GM12874 (cell line): Measurements from ENCODE around the gene CIAO3.

ENCODE experiments used
- TF ChIP-seq, protein P1 (sequence below): IDR thresholded peaks from 2 replicates; pipeline ENCODE4 v1.5.1; 2011; ENCODE audit warnings: low read depth, mild to moderate bottlenecking, control low read depth, low read length, moderate library complexity; ENCODE audit not compliant: insufficient read depth

CIAO3 gene

DNA sequence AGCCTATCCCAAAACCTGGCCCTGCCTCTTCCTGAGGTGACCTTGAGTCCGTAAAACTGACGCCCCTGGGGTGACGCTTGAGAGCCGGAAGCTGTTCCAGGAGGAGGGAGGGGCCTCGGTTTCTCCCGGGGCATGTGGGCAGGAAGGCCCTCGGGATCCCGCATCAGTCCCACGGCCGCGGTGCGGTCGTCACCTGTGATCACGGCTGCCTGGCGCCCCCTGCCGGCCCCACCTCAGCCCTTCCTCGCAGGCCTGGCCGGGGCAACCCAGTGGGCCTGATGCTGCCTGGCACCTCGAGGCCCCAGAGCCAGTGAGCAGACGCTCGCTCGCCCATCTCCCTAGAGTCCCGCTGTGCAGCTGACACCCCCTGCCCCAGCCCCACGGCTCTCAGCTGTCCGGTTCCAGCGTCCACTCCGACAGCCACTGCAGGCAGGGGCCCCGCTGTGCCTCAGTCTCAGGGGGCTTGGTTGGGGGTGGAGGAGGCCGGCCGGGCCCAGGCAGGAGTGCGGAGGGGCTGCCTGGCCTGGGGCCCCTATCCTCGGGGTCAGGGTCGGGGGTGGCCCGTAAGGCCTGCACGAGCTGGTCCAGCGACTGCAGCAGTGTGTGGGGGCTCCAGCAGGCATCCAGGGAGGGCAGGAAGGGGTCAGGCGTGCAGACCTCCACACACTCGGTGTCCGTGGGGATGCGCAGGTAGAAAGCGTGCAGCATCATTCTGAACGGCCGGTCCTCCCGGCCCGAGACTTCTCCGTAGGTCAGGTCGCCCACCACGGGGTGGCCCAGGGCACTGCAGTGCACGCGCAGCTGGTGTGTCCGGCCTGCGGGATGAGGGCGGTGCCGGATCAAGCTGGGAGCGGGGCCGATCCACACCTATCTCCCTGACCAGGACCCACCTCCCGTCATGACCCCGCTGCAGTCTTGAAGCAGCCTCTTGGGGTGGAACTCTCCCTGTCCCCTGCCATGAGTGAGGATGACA lies 45.1 kb upstream of the CIAO3 start:
- TF ChIP-seq, protein P1, sequence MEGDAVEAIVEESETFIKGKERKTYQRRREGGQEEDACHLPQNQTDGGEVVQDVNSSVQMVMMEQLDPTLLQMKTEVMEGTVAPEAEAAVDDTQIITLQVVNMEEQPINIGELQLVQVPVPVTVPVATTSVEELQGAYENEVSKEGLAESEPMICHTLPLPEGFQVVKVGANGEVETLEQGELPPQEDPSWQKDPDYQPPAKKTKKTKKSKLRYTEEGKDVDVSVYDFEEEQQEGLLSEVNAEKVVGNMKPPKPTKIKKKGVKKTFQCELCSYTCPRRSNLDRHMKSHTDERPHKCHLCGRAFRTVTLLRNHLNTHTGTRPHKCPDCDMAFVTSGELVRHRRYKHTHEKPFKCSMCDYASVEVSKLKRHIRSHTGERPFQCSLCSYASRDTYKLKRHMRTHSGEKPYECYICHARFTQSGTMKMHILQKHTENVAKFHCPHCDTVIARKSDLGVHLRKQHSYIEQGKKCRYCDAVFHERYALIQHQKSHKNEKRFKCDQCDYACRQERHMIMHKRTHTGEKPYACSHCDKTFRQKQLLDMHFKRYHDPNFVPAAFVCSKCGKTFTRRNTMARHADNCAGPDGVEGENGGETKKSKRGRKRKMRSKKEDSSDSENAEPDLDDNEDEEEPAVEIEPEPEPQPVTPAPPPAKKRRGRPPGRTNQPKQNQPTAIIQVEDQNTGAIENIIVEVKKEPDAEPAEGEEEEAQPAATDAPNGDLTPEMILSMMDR: peak; percentile 90

DNA sequence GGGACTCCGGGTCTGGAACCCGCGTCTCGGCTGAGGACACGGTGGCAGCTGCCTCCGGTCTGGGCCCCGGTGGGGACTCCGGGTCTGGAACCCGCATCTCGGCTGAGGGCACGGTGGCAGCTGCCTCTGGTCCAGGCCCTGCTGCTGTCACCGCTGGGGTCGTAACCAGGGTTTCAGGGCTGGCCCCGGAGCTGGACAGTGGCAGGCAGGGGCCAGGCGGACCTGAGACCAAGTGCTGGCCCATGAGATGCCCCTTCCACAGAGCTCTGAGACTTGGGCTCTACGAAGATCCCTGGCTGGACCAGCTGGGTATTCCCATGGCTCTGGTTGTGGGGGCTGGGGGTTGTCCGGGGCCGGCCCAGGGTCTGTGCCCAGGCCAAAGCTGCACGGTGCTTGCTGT lies 43.6 kb upstream of the CIAO3 start:
- TF ChIP-seq, protein P1: no peak

DNA sequence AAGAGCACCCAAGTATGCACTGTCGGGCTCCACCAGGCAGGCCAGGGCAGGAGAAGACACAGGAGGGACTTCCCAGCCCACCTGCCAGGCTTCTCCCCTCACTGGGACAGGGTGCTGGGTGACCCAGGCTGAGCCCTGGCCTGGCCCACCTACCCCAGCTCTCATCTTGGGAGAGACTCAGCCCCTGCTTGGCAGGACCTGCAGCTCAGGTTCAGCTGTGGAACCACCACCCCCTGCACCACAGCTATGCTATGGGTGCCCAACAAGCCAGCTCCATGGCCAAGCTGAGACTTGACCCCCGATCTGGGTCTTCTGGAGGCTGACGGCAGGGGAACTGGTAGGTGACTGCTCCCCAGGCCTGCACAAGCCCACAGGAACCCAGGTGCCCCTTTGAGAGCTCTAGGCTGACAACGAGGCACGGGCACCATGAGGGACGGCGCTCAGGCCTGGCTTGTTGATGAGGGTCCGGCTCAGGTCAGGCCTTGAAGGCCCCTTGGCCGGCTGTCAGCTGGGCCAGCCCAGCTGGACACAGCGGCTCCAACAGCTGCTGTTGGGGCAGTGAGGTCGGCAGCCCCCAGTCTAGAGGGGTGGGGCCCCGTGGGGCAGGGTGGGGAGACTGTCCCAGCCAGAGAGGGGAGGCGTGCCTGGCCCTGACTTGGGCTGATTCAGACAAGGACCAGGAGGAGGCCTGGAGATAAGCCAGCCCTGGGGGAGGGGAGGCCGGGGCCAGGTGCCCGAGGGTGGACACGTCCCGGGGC lies 42.8 kb upstream of the CIAO3 start:
- TF ChIP-seq, protein P1: no peak

DNA sequence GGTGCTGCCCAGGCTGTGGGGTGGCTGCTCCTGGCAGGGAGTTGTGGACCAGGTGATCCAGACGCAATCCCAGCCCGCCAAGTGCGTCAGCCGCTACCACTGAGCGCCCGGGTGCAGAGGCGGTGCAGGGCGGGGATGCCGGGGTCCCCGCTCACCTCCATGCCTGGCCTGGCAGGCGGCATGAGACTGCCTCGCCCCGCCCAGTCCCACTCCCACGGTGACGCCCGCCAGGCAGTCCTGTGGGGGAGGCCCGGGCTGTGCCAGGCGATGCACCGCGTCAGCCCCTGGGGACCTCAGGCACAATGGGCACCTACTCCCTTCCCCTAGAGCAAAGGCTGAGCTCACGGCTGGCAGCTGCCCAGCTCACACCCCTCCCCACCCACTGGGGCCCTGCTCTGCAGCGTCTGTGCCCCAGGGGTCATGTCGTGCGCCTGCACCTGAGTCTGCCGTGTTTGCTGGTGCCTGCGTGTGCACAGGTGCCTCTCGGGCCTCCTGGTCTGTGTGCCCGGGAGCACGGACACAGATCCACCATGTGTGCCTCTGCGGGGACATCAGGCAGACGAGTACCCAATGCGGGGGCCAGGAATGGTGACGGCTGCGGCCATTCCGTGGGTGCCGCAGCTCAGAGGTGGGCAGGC lies 42.1 kb upstream of the CIAO3 start:
- TF ChIP-seq, protein P1: no peak

DNA sequence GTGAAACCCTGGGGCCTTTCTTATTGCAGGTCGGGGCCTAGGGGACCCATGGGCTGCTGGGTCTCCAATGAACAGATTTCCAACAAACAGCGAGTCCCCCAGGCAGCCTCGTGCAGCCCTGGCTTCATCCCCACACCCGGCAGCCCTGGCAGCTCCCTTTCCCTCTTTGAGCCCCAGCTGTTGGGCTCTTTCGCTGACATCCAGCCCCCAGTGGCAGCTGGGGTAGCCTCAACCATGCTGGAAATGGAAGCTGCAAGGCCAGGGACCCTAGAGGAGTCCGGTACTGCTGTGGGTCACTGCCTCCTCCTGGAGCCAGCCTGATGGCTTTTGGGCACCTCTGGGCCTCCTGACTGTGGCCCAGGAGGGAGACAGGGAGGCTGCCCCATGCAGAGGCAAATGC lies 41.5 kb upstream of the CIAO3 start:
- TF ChIP-seq, protein P1: no peak

DNA sequence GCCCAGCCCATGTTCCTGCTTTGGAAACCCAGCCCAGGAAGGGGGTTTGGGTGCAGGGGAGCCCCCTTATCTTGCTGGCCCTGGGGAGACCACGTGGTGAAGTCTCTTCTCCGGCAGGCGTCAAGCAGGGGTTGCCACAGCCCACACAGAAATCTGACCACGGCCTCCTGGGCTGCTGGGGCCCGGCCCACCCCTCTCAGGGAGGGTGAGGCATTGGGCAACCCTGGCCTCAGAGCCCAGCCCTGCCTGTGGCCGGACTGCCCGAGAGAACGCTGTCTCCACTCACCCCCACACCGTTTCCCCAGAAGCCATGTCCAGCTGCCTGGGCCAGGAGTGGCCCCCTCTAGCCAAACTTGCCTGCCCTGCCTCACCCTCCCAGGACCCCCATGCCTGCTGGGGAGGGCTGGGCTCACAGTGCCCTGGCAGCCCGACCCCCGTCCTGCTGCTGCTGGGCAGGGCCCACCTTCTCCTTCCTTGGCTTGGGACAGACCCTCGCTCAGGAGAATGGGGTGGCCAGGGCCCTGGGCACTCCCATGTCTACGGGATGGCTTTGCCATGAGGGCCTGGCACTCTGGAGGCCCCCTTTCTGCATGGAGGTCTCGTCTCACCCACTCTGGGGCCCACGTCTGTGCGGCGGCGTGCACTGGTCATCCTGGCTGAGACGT lies 40.7 kb upstream of the CIAO3 start:
- TF ChIP-seq, protein P1: no peak
